HAP-1 (cell line): ENCODE measurements around the gene ABCB11.
"Not testable (repeated sequence)": the region's sequence is repeated elsewhere in the genome, so short reads cannot be mapped to it uniquely, and the experiment has no call there.

Experiments used
- DNase-seq, 2 experiments: peaks; one replicate each; pipeline ENCODE4 v3.0.0-alpha.2; 2016 to 2020; ENCODE audit warnings: low spot score in 2 of 2
- H3K27me3 ChIP-seq: fragments of 250-450 bp; sonication (Bioruptor Pico); 2 replicates; pipeline ENCODE4 v1.5.1; 2020; ENCODE audit warnings: low read depth, mild to moderate bottlenecking, moderate library complexity
- H3K36me3 ChIP-seq: fragments of 250-450 bp; sonication (Bioruptor Pico); replicated peaks from 2 replicates; pipeline ENCODE4 v1.5.1; 2020; ENCODE audit warnings: mild to moderate bottlenecking
- H3K4me1 ChIP-seq: fragments of 250-450 bp; sonication (Bioruptor Pico); 2 replicates; pipeline ENCODE4 v1.5.1; 2020; ENCODE audit warnings: mild to moderate bottlenecking
- H3K4me3 ChIP-seq: fragments of 250-450 bp; sonication (Bioruptor Pico); 2 replicates; pipeline ENCODE4 v1.5.1; 2020; ENCODE audit warnings: mild to moderate bottlenecking, moderate library complexity
- H3K9me3 ChIP-seq: fragments of 250-450 bp; sonication (Bioruptor Pico); 2 replicates; pipeline ENCODE4 v1.5.1; 2020; ENCODE audit warnings: mild to moderate bottlenecking, moderate library complexity
- in situ Hi-C: fragments of 300-500 bp; cut with MboI; formaldehyde crosslinking; loops from 3 replicates; pipeline ENCODE4 v1.14.3; 2020; ENCODE audit warnings: low sequenced_read_pairs, inconsistent platforms, mixed read lengths

ABCB11 gene

DNA sequence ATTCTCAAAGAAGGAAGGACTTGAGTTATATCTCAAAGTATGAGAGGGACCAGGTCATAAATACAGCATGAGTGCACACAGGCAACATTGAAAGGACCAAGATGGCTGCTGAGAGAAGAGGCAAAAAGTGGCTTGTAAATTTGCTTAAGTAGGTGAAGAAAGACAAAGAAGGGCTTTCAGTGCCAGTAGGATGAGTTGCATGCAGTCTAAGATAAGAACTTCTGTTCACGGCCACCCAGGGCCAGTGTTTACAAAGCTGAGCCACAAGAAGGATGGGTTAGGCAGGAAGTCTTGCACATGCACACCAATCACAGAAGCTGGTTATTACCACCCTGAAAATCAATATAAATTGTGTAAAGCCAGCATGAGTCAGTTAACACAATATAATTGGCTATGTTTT is 3.1 kb upstream of the ABCB11 start:
- no peaks in the 10 kb centered on the region for H3K27me3 ChIP-seq
- H3K4me1 ChIP-seq = no peaks in the 10 kb centered on the region
- no peak overlapping the region for H3K4me3 ChIP-seq
- in situ Hi-C loops = no loop called here
- no peaks in the 10 kb centered on the region for H3K9me3 ChIP-seq
- no peak for DNase-seq
- H3K36me3 ChIP-seq = no peaks in the 10 kb centered on the region

DNA sequence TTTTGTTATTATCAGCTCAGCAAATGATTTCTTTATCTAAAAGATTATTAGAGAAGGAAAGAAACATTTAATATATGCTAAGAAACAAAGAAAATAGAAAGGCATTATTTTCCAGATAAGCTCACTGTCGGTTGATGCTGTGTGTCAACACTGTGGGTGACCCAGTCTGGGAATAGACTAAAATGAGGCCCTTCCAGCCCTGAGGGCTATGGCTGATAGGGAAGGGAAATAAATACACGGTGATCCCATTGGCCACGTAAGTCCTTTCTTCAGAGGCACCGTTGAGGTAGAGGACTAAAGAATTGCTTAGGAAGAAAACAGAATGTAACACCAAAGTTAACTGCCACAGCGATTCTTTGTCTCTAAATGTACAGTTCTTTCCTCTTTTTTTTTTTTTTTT is 1.8 kb downstream of the ABCB11 start:
- in situ Hi-C loops = no loop called here
- no peaks in the 10 kb centered on the region for H3K27me3 ChIP-seq
- H3K4me3 ChIP-seq = no peak overlapping the region
- H3K4me1 ChIP-seq = no peaks in the 10 kb centered on the region
- no peaks in the 10 kb centered on the region for H3K36me3 ChIP-seq
- no peak for DNase-seq
- no peaks in the 10 kb centered on the region for H3K9me3 ChIP-seq

- no peak for DNase-seq
- no peaks in the 10 kb centered on the region for H3K27me3 ChIP-seq
- H3K4me3 ChIP-seq = no peak overlapping the region
- in situ Hi-C loops = no loop called here
- H3K36me3 ChIP-seq = no peaks in the 10 kb centered on the region
- H3K9me3 ChIP-seq = no peaks in the 10 kb centered on the region
- no peaks in the 10 kb centered on the region for H3K4me1 ChIP-seq
These were observed 3.9 kb downstream of the ABCB11 start for GRCh38 chr2:169027234-169027633.

DNA sequence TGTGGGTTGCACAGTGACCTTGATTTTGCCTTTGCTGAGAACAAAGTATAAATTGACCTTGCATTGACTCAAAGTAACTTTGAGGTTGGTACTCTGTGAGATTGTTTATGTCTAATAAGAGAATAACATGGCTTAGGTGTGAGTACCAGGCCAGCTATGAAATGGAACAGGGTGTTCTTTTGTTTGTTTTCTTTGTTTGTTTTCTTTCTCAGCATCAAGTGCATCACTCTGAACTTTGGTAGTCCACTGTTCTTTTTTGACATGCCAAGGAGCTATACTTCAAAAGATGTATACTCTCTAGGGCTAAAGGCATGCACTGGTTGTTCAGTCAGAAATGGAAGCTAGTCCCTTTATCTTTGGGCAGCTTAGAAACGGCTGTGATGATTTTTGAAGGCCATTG is 5.1 kb downstream of the ABCB11 start:
- no peak for DNase-seq
- H3K4me3 ChIP-seq = no peak overlapping the region
- H3K4me1 ChIP-seq = no peaks in the 10 kb centered on the region
- no peaks in the 10 kb centered on the region for H3K9me3 ChIP-seq
- H3K27me3 ChIP-seq = no peaks in the 10 kb centered on the region
- in situ Hi-C loops = no loop called here
- H3K36me3 ChIP-seq = no peaks in the 10 kb centered on the region

DNA sequence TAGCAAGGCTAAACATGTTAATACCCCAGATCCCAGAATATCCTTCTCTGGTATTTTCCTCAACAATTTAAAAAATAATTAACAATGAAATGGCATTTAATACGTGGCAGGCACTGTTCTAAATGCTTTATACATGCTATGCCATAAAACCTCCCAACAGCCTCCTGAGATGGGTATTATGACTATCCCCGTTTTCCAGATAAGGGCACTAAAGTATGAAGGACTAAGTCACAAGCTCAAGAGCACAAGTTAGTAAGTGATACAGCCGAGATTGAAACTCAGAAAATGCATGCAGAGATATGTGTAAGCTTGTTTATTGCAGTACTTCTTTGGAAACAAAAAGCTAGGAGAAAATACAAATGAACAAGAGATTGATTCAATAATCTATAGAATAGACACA is 8.0 kb downstream of the ABCB11 start:
- no peaks in the 10 kb centered on the region for H3K36me3 ChIP-seq

DNA sequence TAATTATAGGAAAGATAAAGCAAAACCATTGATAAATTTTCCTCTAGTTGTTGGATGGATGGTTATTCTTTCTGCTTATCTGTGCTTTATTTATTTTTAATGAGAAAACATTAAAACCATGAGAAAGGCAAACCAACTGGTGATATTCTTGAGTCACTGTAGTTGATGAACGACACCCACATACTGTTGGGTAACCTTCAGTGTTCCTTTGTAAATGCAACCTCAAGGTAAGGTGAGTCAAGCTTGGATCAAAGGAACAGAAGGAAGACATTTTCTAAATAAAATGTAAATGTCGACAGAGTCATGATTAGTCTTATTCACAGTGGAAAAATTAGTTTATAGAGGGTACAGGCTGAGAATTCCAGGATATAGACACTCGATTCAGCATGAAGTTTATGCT is 12.7 kb downstream of the ABCB11 start:
- H3K4me3 ChIP-seq = no peak overlapping the region
- in situ Hi-C loops = no loop called here
- no peak for DNase-seq

More for the DNA sequence above, 8.0 kb downstream of the ABCB11 start:
- no peak for DNase-seq
- Histone ChIP-seq H3K27me3 (peaks cover 2% of the 10 kb centered on the region; the same call in 1 of the 2 replicates), H3K9me3 (no peaks in the 10 kb centered on the region), H3K4me3 (no peak overlapping the region), H3K4me1 (no peaks in the 10 kb centered on the region)
- in situ Hi-C loops = no loop called here

DNA sequence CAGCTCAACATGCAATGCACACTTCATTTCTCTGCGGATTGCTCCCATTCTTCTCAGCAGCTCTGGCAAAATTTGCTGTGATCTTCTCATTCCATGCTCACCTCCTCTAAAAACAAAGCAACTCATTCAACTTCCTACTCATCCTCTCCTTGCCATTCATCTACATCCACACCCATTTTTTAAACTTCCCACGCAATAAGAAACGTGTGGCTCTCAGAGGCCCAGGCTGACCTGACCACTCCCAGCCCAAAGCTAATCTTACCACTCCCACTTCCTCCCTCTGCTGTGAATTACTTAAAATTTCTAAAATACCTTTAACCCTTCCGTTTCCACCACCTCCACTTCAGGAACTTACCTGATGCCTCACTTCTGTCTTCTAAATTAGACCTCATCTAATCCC is 15.2 kb downstream of the ABCB11 start:
- H3K36me3 ChIP-seq = no peaks in the 10 kb centered on the region
- no peak overlapping the region for H3K4me3 ChIP-seq
- no peaks in the 10 kb centered on the region for H3K9me3 ChIP-seq
- peaks cover 2% of the 10 kb centered on the region for H3K27me3 ChIP-seq
- in situ Hi-C loops = no loop called here
- no peaks in the 10 kb centered on the region for H3K4me1 ChIP-seq
- DNase-seq = no peak

More for the DNA sequence above, 12.7 kb downstream of the ABCB11 start:
- H3K36me3 ChIP-seq = no peaks in the 10 kb centered on the region
- H3K4me1 ChIP-seq = no peaks in the 10 kb centered on the region
- no peaks in the 10 kb centered on the region for H3K9me3 ChIP-seq
- peaks cover 2% of the 10 kb centered on the region for H3K27me3 ChIP-seq

- no peak for DNase-seq
- no peaks in the 10 kb centered on the region for H3K9me3 ChIP-seq
- in situ Hi-C loops = no loop called here
- no peaks in the 10 kb centered on the region for H3K4me1 ChIP-seq
- no peak overlapping the region for H3K4me3 ChIP-seq
- no peaks in the 10 kb centered on the region for H3K36me3 ChIP-seq
- H3K27me3 ChIP-seq = peaks cover 2% of the 10 kb centered on the region
These were observed 16.3 kb downstream of the ABCB11 start for GRCh38 chr2:169014780-169015179.

DNA sequence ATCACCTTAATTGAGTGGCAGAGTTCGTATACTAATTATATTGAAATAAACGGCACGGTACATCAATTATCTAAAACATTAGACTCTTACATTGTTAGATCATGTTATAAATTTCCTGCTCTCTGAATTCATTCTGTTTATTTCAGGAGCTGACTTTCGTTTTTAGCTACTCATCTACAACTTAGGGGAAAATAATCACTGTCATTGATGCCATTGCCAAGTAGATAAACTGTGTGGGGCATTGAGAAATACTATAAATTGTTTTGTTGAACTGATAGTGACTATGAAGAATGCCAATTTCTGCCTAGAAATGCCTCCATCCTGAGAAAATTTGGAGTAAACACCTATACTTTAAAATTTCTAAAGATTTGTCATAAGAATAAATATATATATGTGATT is 17.5 kb downstream of the ABCB11 start:
- no peaks in the 10 kb centered on the region for H3K4me1 ChIP-seq
- no peaks in the 10 kb centered on the region for H3K9me3 ChIP-seq
- in situ Hi-C loops = no loop called here
- H3K4me3 ChIP-seq = no peak overlapping the region
- H3K27me3 ChIP-seq = no peaks in the 10 kb centered on the region; the same call in 1 of the 2 replicates
- no peak for DNase-seq
- H3K36me3 ChIP-seq = no peaks in the 10 kb centered on the region

GRCh38 chr2:169012812-169013627 is 18.1 kb downstream of the ABCB11 start:
- in situ Hi-C loops = no loop called here
- Histone ChIP-seq H3K4me3 (no peak overlapping the region), H3K36me3 (no peaks in the 10 kb centered on the region), H3K9me3 (no peaks in the 10 kb centered on the region), H3K27me3 (no peaks in the 10 kb centered on the region; the same call in 1 of the 2 replicates), H3K4me1 (no peaks in the 10 kb centered on the region)
- DNase-seq = no peak

DNA sequence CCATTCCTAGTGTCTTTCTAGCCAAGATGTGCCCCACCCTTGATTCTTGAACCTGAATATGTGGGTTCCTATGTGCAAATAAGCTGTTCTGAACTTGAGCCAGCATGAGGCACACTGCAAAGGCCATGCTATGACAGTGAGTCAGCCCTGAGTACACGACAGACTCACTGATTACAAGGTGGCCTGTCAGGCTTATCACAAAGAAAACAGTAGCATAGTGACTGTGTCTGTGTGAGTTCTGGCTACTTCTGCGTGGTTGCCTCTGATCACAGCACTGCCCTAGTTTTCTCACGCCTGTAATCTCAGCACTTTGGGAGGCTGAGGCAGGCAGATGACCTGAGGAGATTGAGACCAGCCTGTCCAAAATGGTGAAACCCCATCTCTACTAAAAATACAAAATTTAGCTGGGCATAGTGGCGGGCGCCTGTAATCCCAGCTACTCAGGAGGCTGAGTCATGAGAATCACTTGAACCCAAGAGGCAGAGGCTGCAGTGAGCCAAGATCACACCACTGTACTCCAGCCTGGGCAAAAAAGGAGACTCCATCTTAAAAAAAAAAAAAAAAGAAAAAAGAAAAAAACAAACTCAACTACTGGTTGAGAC is 18.8 kb downstream of the ABCB11 start:
- H3K9me3 ChIP-seq, H3K27me3 ChIP-seq, H3K4me3 ChIP-seq, in situ Hi-C loops, H3K36me3 ChIP-seq, DNase-seq, H3K4me1 ChIP-seq: not testable (repeated sequence)

DNA sequence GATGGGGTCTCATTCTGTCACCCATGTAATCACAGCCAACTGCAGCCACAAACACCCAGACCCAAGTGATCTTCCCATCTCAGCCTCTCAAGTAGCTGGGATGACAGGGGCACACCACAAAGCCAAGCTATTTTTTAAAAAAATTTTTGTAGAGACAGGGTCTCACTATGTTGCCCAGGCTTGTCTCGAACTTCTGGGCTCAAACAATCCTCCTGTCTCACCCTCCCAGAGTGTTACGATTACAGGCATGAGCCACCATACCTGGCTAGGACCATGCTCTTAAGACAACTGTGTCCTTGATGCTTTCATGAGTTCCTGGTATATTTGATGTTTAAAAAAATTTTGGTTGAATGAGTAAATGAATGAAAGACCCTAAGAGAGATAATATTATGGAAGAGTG is 19.4 kb downstream of the ABCB11 start:
- Histone ChIP-seq H3K4me3 (no peak overlapping the region), H3K4me1 (no peaks in the 10 kb centered on the region), H3K27me3 (no peaks in the 10 kb centered on the region; the same call in 1 of the 2 replicates), H3K36me3 (no peaks in the 10 kb centered on the region), H3K9me3 (no peaks in the 10 kb centered on the region)
- DNase-seq = no peak
- in situ Hi-C loops = no loop called here

GRCh38 chr2:169010633-169011460 is 20.3 kb downstream of the ABCB11 start:
- DNase-seq = no peak
- Histone ChIP-seq H3K4me3 (no peak overlapping the region), H3K27me3 (no peaks in the 10 kb centered on the region; the same call in 1 of the 2 replicates), H3K9me3 (no peaks in the 10 kb centered on the region), H3K4me1 (no peaks in the 10 kb centered on the region), H3K36me3 (no peaks in the 10 kb centered on the region)
- in situ Hi-C loops = no loop called here
